ENCODE results near the gene SURF4.

GRCh38 chr9:133372144-133372543 is 3.7 kb downstream of the SURF4 start:
- no peak for TF ChIP-seq CTCF (IDR thresholded peaks at IDR 0.05)
- no peak for TF ChIP-seq ZFX (IDR thresholded peaks at IDR 0.05; ENCODE audit: borderline replicate concordance)

Measured in 22Rv1 (cell line).